Stomach (tissue), 19 donors: ENCODE measurements around the gene CHDH. TPM values are rescaled to one million over a fixed set of nuclear protein-coding genes. Genes with fewer than 3 reads are reported as not detected.
A peak's percentile ranks its signal among the peaks of the same experiment; 100 is the strongest.

ENCODE experiments used
- DNase-seq, 2 donors: peaks; one replicate each; pipeline versions ENCODE4 v3.0.0 to v3.0.0-alpha.2; 2013 to 2019
- H3K27ac ChIP-seq, 5 donors: fragments of 200-600 bp in 4 of 5; sonication (generic) in 4 of 5; one replicate each; pipeline ENCODE4 v1.5.1; 2013 to 2019; ENCODE audit warnings: mild to moderate bottlenecking in 1 of 5, moderate library complexity in 1 of 5
- H3K27me3 ChIP-seq, 3 donors: fragments of 200-600 bp; sonication (generic); one replicate each; pipeline ENCODE4 v1.5.1; 2017 to 2019; ENCODE audit warnings: mixed run types in 1 of 3
- H3K36me3 ChIP-seq, 4 donors: fragments of 200-600 bp; sonication (generic); 1 replicate in 3 of 4; 2 replicates in 1 of 4; pipeline ENCODE4 v1.5.1; 2016 to 2019
- H3K4me1 ChIP-seq, 4 donors: fragments of 200-600 bp; sonication (generic); one replicate each; pipeline ENCODE4 v1.5.1; 2016 to 2019
- H3K4me3 ChIP-seq, 4 donors: fragments of 200-600 bp; sonication (generic) in 3 of 4; one replicate each; pipeline ENCODE4 v1.5.1; 2016 to 2019; ENCODE audit warnings: mild to moderate bottlenecking in 1 of 4
- H3K9me3 ChIP-seq, 4 donors: fragments of 200-600 bp; sonication (generic); one replicate each; pipeline ENCODE4 v1.5.1; 2016 to 2019
- CTCF ChIP-seq, 7 experiments: fragments of 450-650 bp in 4 of 7; fragments of 200-600 bp in 3 of 7; sonication (generic) in 3 of 7; IDR thresholded peaks; one replicate each; pipeline ENCODE4 v1.5.1; 2016 to 2019; ENCODE audit warnings: antibody characterized with exemption in 7 of 7, control low read depth in 2 of 7, mild to moderate bottlenecking in 1 of 7
- EP300 ChIP-seq: sonication (generic); formaldehyde crosslinking; IDR thresholded peaks from one replicate; pipeline ENCODE4 v1.6.1; 2017; ENCODE audit warnings: antibody characterized with exemption
- POLR2A ChIP-seq, 4 donors: fragments of 450-650 bp; IDR thresholded peaks; one replicate each; pipeline ENCODE4 v1.6.1; 2016; ENCODE audit warnings: antibody characterized with exemption in 4 of 4, control low read depth in 2 of 4, mild to moderate bottlenecking in 1 of 4, moderate library complexity in 1 of 4
- POLR2AphosphoS5 ChIP-seq, 3 donors: sonication (generic); formaldehyde crosslinking; IDR thresholded peaks; one replicate each; pipeline ENCODE4 v1.6.1; 2016; ENCODE audit warnings: antibody characterized with exemption in 3 of 3
- WGBS, 5 donors: extraction: QIAGEN DNeasy Blood & Tissue Kit in 3 of 5; methylation state at CpG; one replicate each; pipeline versions ENCODE4 v1.1.5 to v1.1.7; 2013 to 2018; 5-methylcytosine and 5-hydroxymethylcytosine counted together
- intact Hi-C: fragments of 100-400 bp; cut with DNase I; formaldehyde crosslinking; loops from one replicate; pipeline ENCODE4 v1.15.1; 2023; ENCODE audit warnings: low total_unique reads
- long read RNA-seq, 10 donors: transcript quantifications; one replicate each; lab custom pipeline, GENCODE V29; 2026
- polyA plus RNA-seq, 3 donors: library from polyadenylated mRNA; stranded (reverse); fragments of 200-250 nt; gene quantifications; one replicate each; pipeline ENCODE4 v1.2.3, GENCODE V29; 2013
- total RNA-seq, 5 donors: library from RNA; depleted of rRNA; stranded (reverse); fragments of >200 nt; gene quantifications; one replicate each; pipeline versions ENCODE4 v1.1.0 to v1.2.3, GENCODE V29; 2014 to 2016
- donor health status: healthy with polysubstance abuse.
- donor health status: Bipolar disorder and iron deficiency.
- donor health status: healthy.

The CHDH gene
- total RNA-seq: 100 to 1,000 TPM in 1 of 5 donors, 10 to 100 TPM in 2, 1 to 10 TPM in 2; 8.2 to 385 (median 13.4) TPM
- 1 to 10 TPM; 1.7 to 3.7 (median 3.4) TPM for polyA plus RNA-seq
- long read RNA-seq, donor 1, full-length matches to known transcripts: 3 of 3 reads
- long read RNA-seq, donor 1, partial matches to known transcripts: 0 of 3 reads
- long read RNA-seq, donor 1, other reads (novel, unspliced or antisense): 0 of 3 reads
- long read RNA-seq, donor 2, full-length matches to known transcripts: 2 of 2 reads
- long read RNA-seq, donor 2, partial matches to known transcripts: 0 of 2 reads
- long read RNA-seq, donor 2, other reads (novel, unspliced or antisense): 0 of 2 reads
- long read RNA-seq, donor 3, full-length matches to known transcripts: 1 of 1 reads
- long read RNA-seq, donor 3, partial matches to known transcripts: 0 of 1 reads
- long read RNA-seq, donor 3, other reads (novel, unspliced or antisense): 0 of 1 reads
- long read RNA-seq, donor 4: 0 reads
- long read RNA-seq, donor 5, full-length matches to known transcripts: 1 of 1 reads
- long read RNA-seq, donor 5, partial matches to known transcripts: 0 of 1 reads
- long read RNA-seq, donor 5, other reads (novel, unspliced or antisense): 0 of 1 reads
- long read RNA-seq, donor 6: 0 reads
- long read RNA-seq, donor 7: 0 reads
- long read RNA-seq, donor 8, full-length matches to known transcripts: 1 of 1 reads
- long read RNA-seq, donor 8, partial matches to known transcripts: 0 of 1 reads
- long read RNA-seq, donor 8, other reads (novel, unspliced or antisense): 0 of 1 reads
- long read RNA-seq, donor 9, full-length matches to known transcripts: 1 of 1 reads
- long read RNA-seq, donor 9, partial matches to known transcripts: 0 of 1 reads
- long read RNA-seq, donor 9, other reads (novel, unspliced or antisense): 0 of 1 reads
- long read RNA-seq, donor 10, full-length matches to known transcripts: 1 of 1 reads
- long read RNA-seq, donor 10, partial matches to known transcripts: 0 of 1 reads
- long read RNA-seq, donor 10, other reads (novel, unspliced or antisense): 0 of 1 reads

- H3K27me3 ChIP-seq: peaks cover 0 to 43% (median 18%) of the 10 kb centered on the region in 3 donors
- no peaks in the 10 kb centered on the region for H3K36me3 ChIP-seq
- WGBS, 5 donors: 1 to 8% (median 2%) methylated on average over 12 to 91 of the region's 91 CpGs
- H3K4me3 ChIP-seq: peak within 1 kb of the TSS; percentile 66 to 82 (median 74)
- H3K27ac ChIP-seq: peak within 1 kb of the TSS; percentile 85 to 91 (median 87)
- peaks cover 27 to 52% (median 44%) of the 10 kb centered on the region in 4 donors for H3K4me1 ChIP-seq
- no peaks in the 10 kb centered on the region for H3K9me3 ChIP-seq
- DNase-seq: peak; percentile 89 to 91
- intact Hi-C loops: no loop called here
- no peak for TF ChIP-seq CTCF (IDR thresholded peaks at IDR 0.05)
- peak in 2 of 3 donors; percentile 72 to 85 for TF ChIP-seq POLR2AphosphoS5 (IDR thresholded peaks at IDR 0.05)
- peak in 1 of 4 donors; percentile 35 for TF ChIP-seq POLR2A (IDR thresholded peaks at IDR 0.05)
- no peak for TF ChIP-seq EP300
Observed at GRCh38 chr3:53846134-53846850, at the start of gene CHDH, which contains the start of gene IL17RB. CHDH (minus strand) TSS chr3:53846419; CDS start chr3:53824008, 22,411 bp downstream. IL17RB (plus strand) TSS chr3:53846568; CDS start chr3:53846589, 21 bp downstream.

GRCh38 chr3:53892286-53892637 lies 46.0 kb upstream of the CHDH start:
- intact Hi-C loops: no loop called here
- H3K27me3 ChIP-seq: peaks cover 0 to 4% (median 0%) of the 10 kb centered on the region in 3 donors
- WGBS, 5 donors: 40 to 67% (median 50%) methylated on average over 4 of the region's 4 CpGs

GRCh38 chr3:53891497-53892285 lies 45.5 kb upstream of the CHDH start, which contains the start of gene SELENOK:
SELENOK (minus strand) TSS chr3:53891859.
- peaks cover 0 to 18% (median 15%) of the 10 kb centered on the region in 4 donors for H3K36me3 ChIP-seq
- peak; percentile 99 to 100 for DNase-seq
- no peak for TF ChIP-seq CTCF (IDR thresholded peaks at IDR 0.05)
- TF ChIP-seq EP300: no peak
- TF ChIP-seq POLR2A (IDR thresholded peaks at IDR 0.05): peak in 2 of 4 donors; percentile 98 to 99
- TF ChIP-seq POLR2AphosphoS5 (IDR thresholded peaks at IDR 0.05): peak; percentile 99
- H3K9me3 ChIP-seq: no peaks in the 10 kb centered on the region
- H3K27ac ChIP-seq: peak within 1 kb of the TSS; percentile 97 to 99 (median 98)
- H3K4me3 ChIP-seq: peak within 1 kb of the TSS; percentile 70 to 96 (median 84)
- no peaks in the 10 kb centered on the region for H3K27me3 ChIP-seq
- peaks cover 12 to 39% (median 28%) of the 10 kb centered on the region in 4 donors for H3K4me1 ChIP-seq
- intact Hi-C loops: no loop called here
- WGBS, 5 donors: 0 to 1% (median 0%) methylated on average over 48 to 73 of the region's 73 CpGs

More at GRCh38 chr3:53892286-53892637, 46.0 kb upstream of the CHDH start:
- peak overlapping the region; percentile 89 to 99 (median 98) for H3K27ac ChIP-seq
- peaks cover 12 to 39% (median 28%) of the 10 kb centered on the region in 4 donors for H3K4me1 ChIP-seq
- H3K9me3 ChIP-seq: no peaks in the 10 kb centered on the region
- TF ChIP-seq EP300 (no peak), POLR2AphosphoS5 (IDR thresholded peaks at IDR 0.05) (no peak), CTCF (IDR thresholded peaks at IDR 0.05) (no peak), POLR2A (IDR thresholded peaks at IDR 0.05) (no peak)
- DNase-seq: no peak
- peaks cover 0 to 12% (median 10%) of the 10 kb centered on the region in 4 donors for H3K36me3 ChIP-seq
- H3K4me3 ChIP-seq: peak overlapping the region; percentile 70 to 96 (median 84)
